Cardiac septum (tissue), 1 donor: Measurements from ENCODE around the gene ICAM3. TPM values are rescaled to one million over a fixed set of nuclear protein-coding genes. Genes with fewer than 3 reads are reported as not detected.
"Not testable (repeated sequence)": the region's sequence is repeated elsewhere in the genome, so short reads cannot be mapped to it uniquely, and the experiment has no call there.

ENCODE experiments used
- DNase-seq: peaks from one replicate; pipeline ENCODE4 v3.0.0-alpha.2; 2020; ENCODE audit warnings: low spot score
- intact Hi-C: fragments of 100-400 bp; cut with DNase I; formaldehyde crosslinking; loops from one replicate; pipeline ENCODE4 v1.14.0; 2022
- long read RNA-seq: library from polyadenylated mRNA; unstranded; transcript quantifications from one replicate; pipeline ENCODE4 v2.0.0, GENCODE V29; 2021
- total RNA-seq: library from RNA; stranded (reverse); fragmentation: NEBNext Ultra II Directional; extraction: Animal tissue kit (Norgen Biotek cat#: 25700); gene quantifications from one replicate; pipeline ENCODE4 v1.2.1, GENCODE V29; 2021
- donor health status: DM: no; HTN: no; CAD: no.

The ICAM3 gene, protein sequence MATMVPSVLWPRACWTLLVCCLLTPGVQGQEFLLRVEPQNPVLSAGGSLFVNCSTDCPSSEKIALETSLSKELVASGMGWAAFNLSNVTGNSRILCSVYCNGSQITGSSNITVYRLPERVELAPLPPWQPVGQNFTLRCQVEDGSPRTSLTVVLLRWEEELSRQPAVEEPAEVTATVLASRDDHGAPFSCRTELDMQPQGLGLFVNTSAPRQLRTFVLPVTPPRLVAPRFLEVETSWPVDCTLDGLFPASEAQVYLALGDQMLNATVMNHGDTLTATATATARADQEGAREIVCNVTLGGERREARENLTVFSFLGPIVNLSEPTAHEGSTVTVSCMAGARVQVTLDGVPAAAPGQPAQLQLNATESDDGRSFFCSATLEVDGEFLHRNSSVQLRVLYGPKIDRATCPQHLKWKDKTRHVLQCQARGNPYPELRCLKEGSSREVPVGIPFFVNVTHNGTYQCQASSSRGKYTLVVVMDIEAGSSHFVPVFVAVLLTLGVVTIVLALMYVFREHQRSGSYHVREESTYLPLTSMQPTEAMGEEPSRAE
- total RNA-seq, result 14.4 TPM
- long read RNA-seq, partial matches to known transcripts, result 16 of 20 reads
- long read RNA-seq, other reads (novel, unspliced or antisense), result 3 of 20 reads

DNA sequence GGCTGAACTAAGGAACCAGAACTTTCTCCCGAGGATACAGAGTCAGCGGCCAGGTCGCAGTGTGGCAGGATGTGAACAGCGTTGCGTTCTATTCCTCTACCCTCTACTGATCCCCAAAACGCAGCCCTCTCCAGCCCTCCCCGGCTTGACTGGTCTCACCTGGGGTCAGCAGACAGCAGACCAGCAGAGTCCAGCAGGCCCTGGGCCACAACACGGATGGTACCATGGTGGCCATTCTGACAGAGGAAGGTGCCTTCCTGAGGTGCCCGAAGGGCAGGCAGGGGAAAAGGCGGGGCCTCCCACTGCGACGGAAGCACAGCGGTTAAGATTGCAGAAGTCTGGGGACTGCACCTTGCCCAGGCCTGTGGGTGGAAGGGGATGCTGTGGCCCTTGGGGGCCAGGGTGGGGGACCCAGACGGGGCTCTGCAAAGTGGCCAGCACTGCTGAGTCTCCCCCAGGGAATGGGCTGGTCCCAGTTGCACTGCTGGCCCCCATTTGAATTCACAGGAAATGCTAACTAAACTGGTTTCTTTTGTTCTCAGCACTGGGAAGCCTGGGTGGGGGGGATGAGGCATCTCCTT, at the start of gene ICAM3:
Gene ICAM3 (minus strand): TSS at position 245 of the 581 bp plus-strand sequence. CDS start 10 bp downstream, at position 235.
- intact Hi-C loops, result no loop called here
- peak; percentile 90 for DNase-seq

DNA sequence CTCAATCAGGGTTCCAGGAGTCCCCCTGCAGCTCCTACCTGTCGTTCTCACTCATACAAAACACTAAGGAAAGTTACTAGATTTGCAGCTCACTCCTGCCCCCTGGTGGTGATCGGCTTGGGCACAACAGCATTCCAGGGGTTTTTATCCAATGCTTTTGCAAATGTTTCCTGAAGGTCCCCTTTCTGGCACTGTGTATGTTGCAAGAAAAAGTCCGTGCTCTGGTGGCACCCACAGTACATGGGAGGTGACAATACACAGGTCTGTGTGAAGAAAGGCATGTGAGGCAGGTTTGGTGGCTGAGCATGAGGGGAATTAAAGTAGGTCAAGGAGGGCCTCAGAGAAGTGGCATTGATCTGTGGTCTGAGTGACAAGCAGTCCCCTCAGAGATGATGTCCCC, 49.5 kb upstream of the ICAM3 start:
- peak; percentile 91 for DNase-seq
- intact Hi-C loops, result loop anchor here (1.0 to 10.0 kb wide), 3 partner anchors 120 to 454 kb away; partner anchors contain the start of gene OLFM2

DNA sequence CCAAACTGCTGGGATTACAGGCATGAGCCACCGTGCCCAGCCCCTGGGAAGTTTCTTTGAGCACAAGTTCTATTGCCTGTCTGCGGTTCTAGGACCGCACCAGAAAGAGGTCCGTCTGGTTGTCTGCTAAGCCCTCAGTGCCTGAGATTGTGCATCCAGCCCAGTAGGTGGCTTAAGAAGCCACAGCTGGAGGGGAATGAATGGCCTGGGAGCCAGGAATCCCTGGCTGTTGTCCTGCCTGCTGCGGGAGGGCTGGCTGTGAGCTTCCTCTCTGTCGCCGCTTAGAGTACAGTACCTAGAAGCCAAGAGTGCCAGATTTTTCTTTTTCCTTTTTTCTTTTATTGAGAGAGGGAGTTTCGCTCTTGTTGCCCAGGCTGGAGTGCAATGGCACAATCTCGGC, 45.2 kb upstream of the ICAM3 start:
- intact Hi-C loops, result loop anchor here (10.0 kb wide), 1 partner anchor 450 kb away; the partner anchor contains the start of gene OLFM2
- no peak for DNase-seq

DNA sequence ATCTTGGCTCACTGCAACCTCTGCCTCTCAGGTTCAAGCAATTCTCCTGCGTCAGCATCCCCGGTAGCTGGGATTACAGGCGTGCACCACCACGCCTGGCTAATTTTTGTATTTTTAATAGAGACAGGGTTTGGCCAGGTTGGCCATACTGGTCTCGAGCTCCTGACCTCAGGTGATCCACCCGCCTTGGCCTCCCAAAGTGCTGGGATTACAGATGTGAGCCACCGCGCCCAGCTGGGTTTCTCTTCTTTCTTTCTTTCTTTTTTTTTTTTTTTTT, 43.7 kb upstream of the ICAM3 start:
- intact Hi-C loops, result loop anchor here (10.0 kb wide), 1 partner anchor 448 kb away; the partner anchor contains the start of gene OLFM2
- DNase-seq, result not testable (repeated sequence)

DNA sequence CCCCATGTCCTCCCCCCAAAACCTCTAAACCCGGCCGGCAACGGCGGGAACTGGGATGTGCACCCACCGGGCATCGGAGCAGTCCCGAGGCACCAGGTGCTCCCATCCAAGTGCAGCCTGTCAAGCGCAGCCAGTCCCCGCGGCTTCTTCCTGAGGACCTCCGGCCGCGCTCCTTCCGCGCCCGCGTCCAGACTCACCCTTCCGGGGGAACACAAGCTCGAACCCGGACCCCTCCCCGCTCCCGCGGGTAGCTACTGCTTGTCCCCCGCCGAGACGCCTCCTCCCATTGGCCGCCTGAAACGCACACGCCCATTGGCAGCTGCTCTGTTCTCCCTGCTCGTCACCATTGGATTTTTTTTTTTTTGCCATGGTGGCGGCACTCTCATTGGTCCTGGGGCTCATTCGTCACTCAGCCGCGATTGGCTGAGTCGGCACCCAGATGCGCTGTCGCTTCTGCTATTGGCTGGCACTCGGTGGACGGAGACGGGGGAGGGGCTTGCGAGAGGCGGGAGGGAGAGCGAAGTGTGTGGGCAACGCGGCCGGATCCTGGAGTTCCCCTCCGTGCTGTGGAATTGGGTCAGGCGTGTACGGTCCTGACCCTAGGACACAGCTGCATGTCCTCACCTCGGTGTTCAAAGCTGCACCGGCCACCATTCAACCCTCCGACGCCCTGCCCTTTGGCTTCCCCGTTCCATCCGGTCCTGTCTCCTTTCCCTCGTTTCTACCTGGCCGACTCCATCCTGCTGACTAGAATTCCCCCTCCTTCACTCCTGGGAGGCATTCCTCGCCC, 41.1 kb upstream of the ICAM3 start, which contains the start of gene TYK2:
Gene TYK2 (minus strand): TSS at position 260 of the 790 bp plus-strand sequence. CDS start 2,166 bp downstream, outside the sequence.
- DNase-seq, result peak; percentile 99
- intact Hi-C loops, result loop anchor here (2.0 to 10.0 kb wide), 2 partner anchors 46 to 446 kb away; partner anchors contain the start of gene OLFM2

DNA sequence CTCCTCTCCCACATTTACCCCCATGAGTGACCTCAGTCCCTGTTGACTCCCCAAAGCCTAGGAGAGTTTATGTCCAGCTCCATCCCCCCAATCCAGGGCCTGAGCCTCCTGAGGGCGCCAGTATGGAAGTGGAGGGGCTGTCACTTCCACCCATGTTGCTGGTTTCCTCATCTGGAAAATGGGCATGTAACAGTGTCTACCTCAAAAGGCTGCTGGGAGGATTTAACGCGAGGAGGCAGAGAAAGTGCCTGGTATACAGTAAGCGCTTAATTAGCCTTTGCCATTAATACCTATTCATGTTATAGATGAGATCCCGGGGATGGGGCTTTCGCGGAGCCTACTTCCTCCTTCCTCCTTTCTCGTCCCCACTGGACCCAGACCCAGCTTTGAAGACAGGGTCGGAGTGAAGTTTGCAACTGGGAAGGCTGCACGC, 40.5 kb upstream of the ICAM3 start:
- intact Hi-C loops, result loop anchor here (2.0 to 10.0 kb wide), 2 partner anchors 45 to 445 kb away; partner anchors contain the start of gene OLFM2
- DNase-seq, result no peak

DNA sequence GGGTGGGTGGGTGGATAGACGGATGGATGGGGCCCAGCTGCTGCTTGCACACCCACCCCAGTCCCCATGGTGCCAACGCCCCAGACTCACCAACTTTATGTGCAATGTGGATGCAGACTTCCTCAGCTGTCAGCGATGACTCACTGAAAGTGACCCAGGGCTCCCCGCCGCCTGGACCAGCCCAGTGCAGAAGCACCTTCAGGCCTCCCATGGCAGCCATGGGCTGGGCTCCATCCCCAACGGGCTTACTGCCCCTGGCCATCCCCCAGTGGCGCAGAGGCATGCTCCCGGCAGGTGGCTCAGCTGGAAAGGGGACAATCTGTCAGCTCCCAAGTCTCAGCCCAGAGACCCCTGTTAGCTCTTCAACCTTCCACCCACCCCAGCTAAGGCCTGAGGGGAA, 38.7 kb upstream of the ICAM3 start:
- intact Hi-C loops, result no loop called here
- no peak for DNase-seq

DNA sequence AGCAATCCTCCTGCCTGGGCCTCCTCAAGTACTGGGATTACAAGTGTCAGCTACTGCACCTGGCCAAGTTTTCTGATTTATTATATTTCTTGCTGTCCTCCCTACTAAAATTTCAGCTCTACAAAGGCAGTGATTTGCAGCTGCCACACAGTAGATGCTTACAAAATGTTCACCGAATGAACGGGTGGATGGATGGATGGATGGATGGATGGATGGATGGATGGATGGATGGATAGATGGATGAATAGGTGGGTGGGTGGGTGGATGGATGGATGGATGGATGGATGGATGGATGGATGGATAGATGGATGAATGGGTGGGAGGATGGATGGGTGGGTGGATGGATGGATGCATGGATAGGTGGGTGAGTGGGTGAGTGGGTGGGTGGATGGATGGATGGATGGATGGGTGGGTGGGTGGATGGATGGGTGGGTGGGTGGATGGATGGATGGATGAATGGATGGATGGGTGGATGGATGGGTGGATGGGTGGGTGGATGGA, 37.8 kb upstream of the ICAM3 start:
- intact Hi-C loops, DNase-seq: not testable (repeated sequence)

DNA sequence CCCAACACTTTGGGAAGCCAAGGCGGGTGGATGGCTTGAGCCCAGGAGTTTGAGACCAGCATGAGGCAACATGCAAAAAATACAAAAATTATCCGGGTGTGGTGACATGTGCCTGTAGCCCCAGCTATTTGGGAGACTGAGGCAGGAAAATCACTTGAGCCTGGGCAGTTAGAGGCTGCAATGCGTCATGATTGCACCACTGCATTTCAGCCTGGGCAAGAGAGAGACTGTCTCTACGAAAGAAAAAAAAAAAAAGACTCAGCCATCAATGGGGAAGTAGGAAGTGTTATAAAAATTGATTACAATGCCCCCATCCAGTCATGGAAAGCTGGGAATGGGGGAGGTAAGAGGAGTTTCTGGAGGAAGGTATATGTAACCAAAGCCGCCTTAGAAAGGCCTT, 35.5 kb upstream of the ICAM3 start:
- DNase-seq, result no peak
- intact Hi-C loops, result no loop called here

DNA sequence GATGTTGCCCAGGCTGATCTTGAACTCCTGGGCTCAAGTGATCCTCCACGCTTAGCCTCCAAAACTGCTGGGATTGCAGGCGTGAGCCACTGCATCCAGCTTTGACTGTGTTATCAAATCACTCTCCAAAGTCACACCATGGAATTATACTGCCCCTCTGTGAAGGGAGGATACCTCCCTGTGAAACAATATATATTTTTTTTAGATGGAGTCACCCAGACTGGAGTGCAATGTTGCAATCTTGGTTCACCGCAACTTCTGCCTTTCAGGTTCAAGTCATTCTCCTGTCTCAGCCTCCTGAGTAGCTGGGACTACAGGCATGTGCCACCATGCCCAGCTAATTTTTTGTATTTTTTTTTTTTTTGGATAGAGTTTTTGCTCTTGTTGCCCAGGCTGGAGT, 33.3 kb upstream of the ICAM3 start:
- intact Hi-C loops, result no loop called here
- no peak for DNase-seq

DNA sequence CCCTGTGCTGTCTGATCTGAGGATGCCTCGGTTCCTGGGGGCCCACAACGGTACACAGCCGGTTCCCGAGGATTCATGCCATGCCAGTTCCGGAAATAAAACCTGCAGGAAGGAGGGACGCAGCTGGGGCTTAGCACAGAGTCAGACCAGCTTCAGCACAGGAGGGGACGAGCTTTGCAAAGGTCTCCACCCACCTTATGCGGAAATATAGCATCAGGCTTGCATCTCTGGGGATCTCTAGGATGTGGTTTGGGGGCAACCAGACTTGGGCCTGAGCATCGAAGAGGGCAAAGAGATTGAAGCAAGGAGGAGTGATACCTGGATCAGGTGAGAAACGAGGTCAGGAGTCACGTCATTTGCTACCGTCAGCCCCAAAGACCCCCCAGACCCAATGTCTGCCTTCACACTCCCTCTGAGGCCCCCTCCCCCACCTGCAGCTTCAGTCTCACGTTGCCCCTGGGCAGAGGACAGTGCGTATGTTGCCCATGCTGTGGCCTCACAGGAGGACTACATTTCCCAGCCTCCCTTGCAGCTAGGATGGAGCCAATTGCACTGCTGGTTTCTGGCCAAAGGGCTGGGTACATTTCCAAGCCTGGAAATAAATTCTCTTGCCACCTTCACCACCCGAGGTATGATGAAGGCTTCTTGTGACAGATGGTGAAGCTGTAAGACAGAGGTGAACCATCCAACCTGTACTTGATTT, 28.8 kb upstream of the ICAM3 start:
- intact Hi-C loops, result no loop called here
- no peak for DNase-seq

DNA sequence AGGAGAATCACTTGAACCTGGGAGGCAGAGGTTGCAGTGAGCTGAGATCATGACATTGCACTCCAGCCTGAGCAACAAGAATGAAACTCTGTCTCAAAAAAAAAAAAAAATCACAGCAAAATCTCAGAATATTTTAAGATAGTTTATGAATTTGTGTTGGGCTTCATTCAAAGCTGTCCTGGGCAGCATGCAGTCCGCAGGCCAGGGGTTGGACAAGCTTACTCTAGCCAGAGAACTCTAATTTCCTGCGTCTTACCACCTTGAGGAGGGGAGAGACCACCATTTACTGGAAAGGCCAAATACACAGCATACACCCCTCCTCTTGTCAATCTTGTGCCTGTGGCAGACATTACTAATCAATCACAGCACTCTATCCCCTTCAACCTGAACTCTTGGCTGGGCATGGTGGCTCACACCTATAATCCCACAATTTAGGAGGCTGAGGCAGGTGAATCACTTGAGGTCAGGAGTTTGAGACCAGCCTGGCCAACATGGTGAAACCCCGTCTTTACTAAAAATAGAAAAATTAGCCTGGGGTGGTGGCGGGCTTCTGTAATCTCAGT, 27.6 kb upstream of the ICAM3 start:
- intact Hi-C loops, DNase-seq: not testable (repeated sequence)

DNA sequence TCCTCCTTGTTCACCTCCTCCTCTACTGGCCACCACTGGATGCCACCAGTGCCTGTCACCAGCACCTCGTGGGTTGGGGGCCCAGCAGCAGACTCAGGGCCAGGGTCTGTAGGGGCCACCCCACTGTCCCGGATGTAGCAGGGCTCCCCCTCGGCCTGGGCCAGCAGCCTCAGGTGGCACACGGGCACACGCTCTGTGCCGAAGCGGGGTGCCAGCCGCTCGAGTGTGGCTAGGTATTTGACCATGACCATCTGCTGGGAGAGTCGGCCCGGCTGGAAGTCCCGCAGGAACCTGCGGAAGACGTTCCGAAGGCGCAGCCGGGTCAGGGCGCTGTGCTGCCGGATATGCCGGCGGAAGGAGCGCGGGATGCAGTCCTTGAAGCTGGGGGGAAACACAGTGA, 26.1 kb upstream of the ICAM3 start:
- DNase-seq, result no peak

DNA sequence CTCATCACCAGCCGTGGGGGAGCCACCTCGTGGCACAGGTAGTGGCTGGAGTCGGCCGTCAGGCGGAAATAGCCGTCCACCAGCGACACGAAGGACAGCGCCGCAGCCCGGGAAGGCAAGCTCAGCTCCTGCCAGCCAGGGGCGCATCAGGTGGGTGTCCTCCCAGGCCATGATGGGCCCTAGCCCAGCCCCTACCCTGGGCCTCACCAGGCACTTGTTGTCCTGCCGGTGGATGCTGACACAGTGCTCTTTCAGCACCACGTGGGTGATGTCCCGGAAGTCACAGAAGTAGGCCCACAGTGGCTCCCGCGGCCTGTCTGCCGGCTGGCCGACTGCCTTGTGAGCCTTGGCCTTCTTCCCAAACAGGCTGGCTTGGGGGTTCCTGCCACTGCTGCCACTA, 25.2 kb upstream of the ICAM3 start:
- intact Hi-C loops, result no loop called here
- DNase-seq, result no peak

More for the DNA sequence above, 26.1 kb upstream of the ICAM3 start:
- intact Hi-C loops, result no loop called here

DNA sequence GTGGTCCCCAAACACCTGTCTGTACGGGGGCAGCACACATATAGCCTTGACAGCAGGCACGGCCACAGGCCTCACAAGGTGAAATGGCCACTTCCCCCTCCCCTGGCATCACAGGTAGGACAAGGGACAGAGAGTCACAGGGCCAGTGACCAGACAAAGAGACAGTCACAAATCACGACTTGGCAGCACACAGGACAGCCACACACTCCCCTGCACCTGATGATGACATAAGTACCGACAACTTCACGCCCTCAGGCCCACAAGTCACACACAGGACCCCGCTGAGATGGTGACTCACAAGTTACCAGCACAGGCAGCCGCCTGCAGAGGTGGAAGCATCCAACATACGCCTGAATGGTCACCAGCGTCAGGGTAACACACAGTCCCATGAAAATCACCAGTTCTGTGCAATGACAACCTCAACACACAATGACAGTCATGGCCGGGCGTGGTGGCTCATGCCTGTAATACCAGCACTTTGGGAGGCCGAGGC, 24.4 kb upstream of the ICAM3 start:
- intact Hi-C loops, result no loop called here
- no peak for DNase-seq

DNA sequence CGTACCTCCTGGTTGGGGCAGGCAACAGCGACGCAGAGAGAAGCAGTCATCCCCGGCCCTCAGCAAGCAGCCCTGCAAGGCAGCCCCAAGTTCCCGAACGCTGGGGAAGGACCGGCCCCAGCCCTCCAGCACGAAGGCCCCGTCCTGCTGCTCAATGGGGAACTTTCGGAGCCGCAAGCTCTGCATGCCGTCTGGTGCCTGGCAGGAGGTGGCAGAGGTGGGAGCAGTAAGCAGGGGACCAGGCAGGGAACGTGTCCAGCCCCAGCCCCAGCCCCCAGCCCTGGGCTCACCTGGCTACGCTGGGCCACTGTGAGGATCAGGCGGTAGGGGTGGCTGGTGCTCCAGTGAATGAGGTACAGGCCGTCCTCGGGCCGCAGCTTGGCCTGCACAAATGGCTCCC, 22.8 kb upstream of the ICAM3 start:
- intact Hi-C loops, result no loop called here
- no peak for DNase-seq

DNA sequence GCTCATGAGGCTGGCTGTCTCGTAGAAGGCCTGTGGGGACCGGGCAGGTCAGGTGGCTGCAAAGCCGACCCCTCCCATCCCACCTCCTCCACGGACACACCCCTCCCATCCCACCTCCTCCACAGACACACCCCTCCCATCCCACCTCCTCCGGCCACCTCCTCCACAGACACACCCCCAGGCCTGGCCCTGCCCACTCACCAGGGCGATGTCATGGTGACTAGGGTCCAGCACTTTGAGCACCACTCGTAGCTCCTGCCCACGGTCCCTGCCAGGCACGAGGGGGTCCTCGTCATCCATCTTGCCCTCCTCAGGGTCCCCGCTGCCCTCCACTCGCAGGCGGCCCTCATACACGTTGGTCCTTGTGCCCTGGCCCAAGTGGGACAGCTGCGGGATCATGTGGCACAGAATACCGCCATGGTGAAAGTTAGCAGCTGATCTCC, 22.2 kb upstream of the ICAM3 start:
- no peak for DNase-seq
- intact Hi-C loops, result no loop called here

DNA sequence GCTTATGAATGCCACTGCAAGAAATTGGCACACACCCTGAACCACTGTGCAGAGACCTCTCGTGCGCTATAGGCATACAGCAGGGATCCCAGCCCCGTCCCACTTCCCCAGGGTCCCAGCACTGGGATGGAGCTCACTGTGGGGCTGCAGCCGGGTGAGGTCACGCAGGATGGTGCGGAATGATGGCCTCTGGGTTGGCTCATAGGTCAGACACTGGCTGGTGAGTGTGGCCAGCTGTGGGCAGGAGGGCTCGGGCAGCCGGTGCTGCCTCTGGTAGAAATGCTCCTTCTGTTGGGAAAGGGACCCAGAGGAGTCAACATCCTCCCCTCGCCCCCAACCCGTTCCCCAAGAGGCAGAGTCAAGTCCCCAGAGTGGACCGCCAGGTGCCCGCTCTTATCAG, 17.0 kb upstream of the ICAM3 start:
- intact Hi-C loops, result no loop called here
- DNase-seq, result no peak
